Lower leg skin (tissue), 4 donors: ENCODE data around the gene C6orf136. TPM values are rescaled to one million over a fixed set of nuclear protein-coding genes. Genes with fewer than 3 reads are reported as not detected.

Experiments
- DNase-seq, 2 donors: peaks; one replicate each; pipeline ENCODE4 v3.0.0-alpha.2; 2019; ENCODE audit warnings: low spot score in 2 of 2
- H3K4me3 ChIP-seq: fragments of 200-600 bp; sonication (generic); 2 replicates; pipeline ENCODE4 v1.5.1; 2017; ENCODE audit warnings: mild to moderate bottlenecking, low read depth; ENCODE audit not compliant: poor library complexity, severe bottlenecking
- POLR2A ChIP-seq, 2 donors: fragments of 450-650 bp; IDR thresholded peaks; one replicate each; pipeline ENCODE4 v1.6.1; 2016 to 2017; ENCODE audit warnings: antibody characterized with exemption in 2 of 2, mild to moderate bottlenecking in 1 of 2, moderate library complexity in 1 of 2
- WGBS, 2 donors: methylation state at CpG; one replicate each; pipeline ENCODE4 v1.1.5; 2018; 5-methylcytosine and 5-hydroxymethylcytosine counted together
- intact Hi-C: fragments of 100-400 bp; cut with DNase I; formaldehyde crosslinking; loops from one replicate; pipeline ENCODE4 v1.15.0; 2023; ENCODE audit warnings: low total_unique reads
- total RNA-seq, 4 donors: library from RNA; depleted of rRNA; stranded (reverse); fragments of >200 nt; gene quantifications; one replicate each; pipeline ENCODE4 v1.1.0, GENCODE V29; 2016
- TF ChIP-seq, protein P1 (sequence below), 3 donors: fragments of 450-650 bp; IDR thresholded peaks; one replicate each; pipeline ENCODE4 v1.5.1; 2016; ENCODE audit warnings: antibody characterized with exemption in 3 of 3, mild to moderate bottlenecking in 3 of 3, moderate library complexity in 2 of 3

Gene C6orf136
- total RNA-seq, 4 donors from 2014 or later = 9.6 to 31.9 (median 13.9) TPM

DNA sequence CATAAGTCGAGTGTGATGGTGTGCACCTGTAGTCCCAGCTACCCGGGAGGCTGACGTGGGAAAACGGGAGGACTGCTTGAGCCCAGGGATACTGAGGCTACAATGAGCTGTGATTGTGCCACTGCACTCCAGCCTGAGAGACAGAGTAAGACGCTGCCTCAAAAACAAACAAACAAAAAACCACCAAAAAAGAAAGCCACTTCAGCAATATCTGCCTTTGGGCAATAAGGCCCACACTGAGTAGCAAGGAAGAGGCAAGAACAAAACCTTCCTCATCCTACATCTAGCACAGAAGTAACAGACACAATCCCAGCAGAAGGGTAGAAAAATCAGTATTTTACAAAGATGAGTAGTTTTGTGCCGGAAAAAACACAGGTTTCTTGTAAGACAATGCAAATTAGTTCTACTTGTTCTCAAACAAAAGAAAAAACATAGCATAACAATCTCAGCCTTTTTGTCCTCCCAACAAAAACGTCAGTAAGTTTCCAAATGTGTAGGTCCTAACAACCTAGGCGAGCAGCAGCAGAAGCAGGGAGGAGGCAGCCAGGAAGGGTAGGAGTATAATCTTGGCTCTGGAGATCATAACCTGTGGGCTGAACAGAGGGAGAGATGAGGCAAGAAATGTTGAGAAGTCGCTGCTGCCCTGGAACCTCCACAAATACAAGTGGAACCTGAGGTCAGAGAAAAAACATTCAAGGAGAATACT, 35.6 kb upstream of the C6orf136 start:
- WGBS, 2 donors = 68 to 71% methylated on average over 9 of the region's 9 CpGs

DNA sequence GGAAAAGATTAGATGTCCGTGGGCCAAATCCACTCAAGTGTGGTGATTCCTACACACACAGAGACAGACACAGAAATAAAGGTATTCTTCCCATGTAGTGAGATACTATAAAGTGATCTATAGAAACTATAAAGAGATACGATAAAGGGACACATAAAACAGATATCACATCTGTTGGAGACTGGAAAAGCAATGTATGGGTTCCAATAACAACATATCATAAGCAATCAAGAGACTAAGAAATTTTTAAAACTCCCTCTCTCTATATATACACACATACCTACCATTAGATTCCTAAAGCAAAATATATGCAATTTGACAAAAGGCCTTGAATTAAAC, 35.1 kb upstream of the C6orf136 start:
- TF ChIP-seq, protein P1, sequence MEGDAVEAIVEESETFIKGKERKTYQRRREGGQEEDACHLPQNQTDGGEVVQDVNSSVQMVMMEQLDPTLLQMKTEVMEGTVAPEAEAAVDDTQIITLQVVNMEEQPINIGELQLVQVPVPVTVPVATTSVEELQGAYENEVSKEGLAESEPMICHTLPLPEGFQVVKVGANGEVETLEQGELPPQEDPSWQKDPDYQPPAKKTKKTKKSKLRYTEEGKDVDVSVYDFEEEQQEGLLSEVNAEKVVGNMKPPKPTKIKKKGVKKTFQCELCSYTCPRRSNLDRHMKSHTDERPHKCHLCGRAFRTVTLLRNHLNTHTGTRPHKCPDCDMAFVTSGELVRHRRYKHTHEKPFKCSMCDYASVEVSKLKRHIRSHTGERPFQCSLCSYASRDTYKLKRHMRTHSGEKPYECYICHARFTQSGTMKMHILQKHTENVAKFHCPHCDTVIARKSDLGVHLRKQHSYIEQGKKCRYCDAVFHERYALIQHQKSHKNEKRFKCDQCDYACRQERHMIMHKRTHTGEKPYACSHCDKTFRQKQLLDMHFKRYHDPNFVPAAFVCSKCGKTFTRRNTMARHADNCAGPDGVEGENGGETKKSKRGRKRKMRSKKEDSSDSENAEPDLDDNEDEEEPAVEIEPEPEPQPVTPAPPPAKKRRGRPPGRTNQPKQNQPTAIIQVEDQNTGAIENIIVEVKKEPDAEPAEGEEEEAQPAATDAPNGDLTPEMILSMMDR (IDR thresholded peaks at IDR 0.05) = no peak
- no peak for TF ChIP-seq POLR2A (IDR thresholded peaks at IDR 0.05)
- intact Hi-C loops = no loop called here
- DNase-seq = no peak
- no peak overlapping the region for H3K4me3 ChIP-seq
- WGBS, 2 donors = 77 to 83% methylated on average over 2 of the region's 2 CpGs

More for the DNA sequence above, 35.6 kb upstream of the C6orf136 start:
- DNase-seq = no peak
- TF ChIP-seq POLR2A (IDR thresholded peaks at IDR 0.05) = no peak
- TF ChIP-seq, protein P1 (IDR thresholded peaks at IDR 0.05) = no peak
- H3K4me3 ChIP-seq = no peak overlapping the region
- intact Hi-C loops = no loop called here

DNA sequence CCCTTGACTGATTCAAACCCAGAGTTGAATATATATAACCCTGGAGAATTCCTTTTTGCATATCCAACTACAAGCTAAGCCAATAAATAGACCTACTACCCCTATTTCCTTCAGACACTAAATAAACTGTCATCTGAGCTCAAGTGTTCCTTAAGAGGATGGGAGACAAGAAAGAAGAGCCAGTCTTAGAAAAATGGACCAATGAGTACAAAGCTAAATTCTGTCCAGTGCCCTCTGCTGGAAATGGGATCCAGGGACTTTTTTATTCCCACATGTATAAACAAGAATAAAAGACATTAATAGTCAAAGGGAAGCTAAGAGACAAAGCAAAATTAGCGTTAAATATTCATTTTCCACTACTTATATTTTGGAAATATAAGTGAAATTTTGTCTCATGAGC, 34.7 kb upstream of the C6orf136 start:
- WGBS, 2 donors = 36 to 45% methylated on average over 1 of the region's 1 CpG
- no peak for TF ChIP-seq POLR2A (IDR thresholded peaks at IDR 0.05)
- TF ChIP-seq, protein P1 (IDR thresholded peaks at IDR 0.05) = no peak

DNA sequence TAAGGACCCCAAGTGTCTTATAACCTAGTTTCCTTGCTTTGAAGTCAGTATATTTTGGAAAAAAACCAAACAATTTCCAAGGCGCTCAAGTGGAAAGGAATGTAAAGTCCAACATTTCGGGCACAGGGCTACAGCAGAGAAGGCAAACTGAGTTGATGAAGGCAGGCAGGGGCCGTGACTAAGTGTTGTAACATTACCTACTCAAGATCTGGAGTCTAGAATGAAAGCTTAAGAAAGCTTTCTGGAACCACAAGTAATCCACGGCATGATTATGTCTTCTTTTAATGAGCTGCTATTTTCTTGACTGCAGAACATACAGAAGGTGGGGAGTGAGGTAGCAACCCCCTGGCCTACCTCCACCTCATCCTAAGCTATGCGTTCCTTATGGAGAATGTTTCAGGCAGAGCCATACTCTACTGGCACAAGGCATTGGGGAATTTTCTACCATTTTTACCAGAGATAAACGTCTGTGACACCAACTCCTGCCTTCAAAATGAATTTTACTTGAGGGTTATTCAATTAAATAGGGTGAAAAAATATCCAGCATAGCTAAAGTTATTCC, 34.2 kb upstream of the C6orf136 start:
- intact Hi-C loops = no loop called here
- H3K4me3 ChIP-seq = no peak overlapping the region

More for the DNA sequence above, 34.7 kb upstream of the C6orf136 start:
- no peak for DNase-seq
- no peak overlapping the region for H3K4me3 ChIP-seq
- intact Hi-C loops = no loop called here

DNA sequence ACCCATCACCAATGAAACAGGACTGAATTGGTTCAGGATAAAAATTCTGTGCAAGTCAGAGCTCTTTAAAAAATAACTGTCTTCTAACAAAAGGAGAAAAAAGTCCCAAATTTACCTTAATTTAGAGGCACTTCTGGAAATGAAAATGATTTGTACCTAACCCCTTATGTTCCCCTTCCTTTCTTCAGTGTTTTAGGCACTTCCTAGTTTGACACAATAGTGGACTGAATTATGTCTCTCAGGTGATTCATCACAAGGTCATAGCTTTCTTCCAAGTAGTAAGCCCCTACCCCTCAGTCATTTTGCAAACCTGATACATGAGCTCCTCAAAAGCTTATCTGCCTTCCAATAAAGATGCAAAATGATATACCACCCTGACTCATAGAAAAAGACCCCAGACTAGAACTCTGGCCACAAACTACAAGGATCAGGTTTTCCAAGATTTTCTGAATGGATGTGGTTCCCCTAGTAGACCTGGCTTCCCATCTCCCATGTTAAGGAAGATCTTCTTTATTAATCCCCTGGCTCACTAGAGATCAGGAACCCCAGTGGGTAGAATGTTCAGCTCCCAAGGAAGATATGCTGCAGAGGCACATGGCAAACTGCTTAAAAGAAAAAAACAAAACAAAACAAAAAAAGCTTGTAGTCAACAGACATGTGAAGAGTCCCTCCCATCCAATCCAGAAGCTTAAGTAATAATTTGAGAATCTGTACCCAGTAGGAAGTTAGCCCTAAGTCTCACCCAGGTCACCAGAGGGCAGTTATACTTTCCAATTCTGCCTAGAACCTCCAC, 33.5 kb upstream of the C6orf136 start:
- intact Hi-C loops = no loop called here
- TF ChIP-seq, protein P1 (IDR thresholded peaks at IDR 0.05) = no peak
- TF ChIP-seq POLR2A (IDR thresholded peaks at IDR 0.05) = no peak
- no peak for DNase-seq
- no peak overlapping the region for H3K4me3 ChIP-seq

More for the DNA sequence above, 34.2 kb upstream of the C6orf136 start:
- no peak for DNase-seq
- 45 to 50% methylated on average over 6 of the region's 6 CpGs for WGBS, 2 donors
- TF ChIP-seq, protein P1 (IDR thresholded peaks at IDR 0.05) = no peak
- no peak for TF ChIP-seq POLR2A (IDR thresholded peaks at IDR 0.05)
